HG02759 (cell line): Measurements from ENCODE around the gene DPEP2.

Experiments
- ATAC-seq: cut with Tn5 transposase; IDR thresholded peaks from one replicate; pipeline ENCODE4 v1.9.1; 2021; ENCODE audit warnings: mild to moderate bottlenecking, moderate library complexity; ENCODE audit not compliant: unreplicated experiment

DPEP2 gene

DNA sequence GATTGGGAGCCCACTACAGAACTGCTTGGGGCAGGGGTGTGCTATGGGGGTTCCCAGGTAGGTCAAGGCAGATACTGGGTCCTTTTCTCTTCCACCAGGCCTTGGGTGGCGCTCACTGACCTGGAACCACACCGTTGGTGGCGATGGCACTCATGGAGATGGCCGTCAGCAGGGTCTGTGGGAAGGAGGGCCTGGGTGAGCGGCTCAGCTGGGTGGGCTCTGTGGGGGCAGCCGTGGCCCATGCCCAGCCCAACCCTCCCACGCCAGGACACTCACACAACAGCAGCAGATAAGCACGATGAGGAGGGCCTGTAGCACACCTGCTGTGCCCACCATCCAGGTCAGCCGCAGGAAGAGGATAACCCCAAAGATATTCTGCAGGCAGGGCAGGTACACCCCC lies 41.7 kb downstream of the DPEP2 start:
- no peak for ATAC-seq

DNA sequence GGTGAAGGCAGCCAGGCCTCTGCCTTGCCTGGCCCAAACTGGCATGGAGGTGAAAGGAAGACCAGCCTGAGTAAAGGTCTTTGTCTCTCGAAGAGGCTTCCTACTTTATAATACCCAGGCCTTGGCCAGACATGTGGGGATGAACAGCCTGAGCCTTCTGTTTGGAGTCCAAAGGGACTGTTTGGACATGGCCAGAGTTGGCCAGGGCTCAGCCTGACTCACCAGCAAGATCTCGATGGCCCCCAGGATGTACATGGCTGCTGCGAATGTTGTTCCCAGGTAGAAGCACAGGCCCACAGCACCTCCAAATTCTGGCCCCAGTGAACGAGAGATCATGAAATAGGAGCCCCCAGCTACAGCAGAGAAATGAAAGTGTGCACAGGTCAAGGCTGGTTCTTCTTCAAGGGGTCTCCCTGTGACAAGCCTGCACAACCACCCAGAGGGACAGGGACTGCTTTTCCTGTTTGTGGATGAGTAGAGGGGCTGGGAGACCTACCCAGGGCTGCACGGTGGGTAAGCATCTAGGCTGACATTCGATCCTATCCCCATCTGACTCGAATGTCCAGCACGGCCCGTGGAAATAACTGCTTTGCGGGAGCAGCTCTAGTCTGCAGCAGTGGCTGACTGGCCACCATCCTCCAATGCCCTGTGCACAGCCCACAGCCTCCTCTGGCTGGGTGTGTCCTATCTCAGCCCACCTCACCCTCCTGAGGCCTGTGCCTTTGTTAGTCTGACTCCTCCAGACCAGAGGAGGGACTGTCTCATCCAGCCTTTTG lies 44.7 kb downstream of the DPEP2 start:
- ATAC-seq, result no peak

DNA sequence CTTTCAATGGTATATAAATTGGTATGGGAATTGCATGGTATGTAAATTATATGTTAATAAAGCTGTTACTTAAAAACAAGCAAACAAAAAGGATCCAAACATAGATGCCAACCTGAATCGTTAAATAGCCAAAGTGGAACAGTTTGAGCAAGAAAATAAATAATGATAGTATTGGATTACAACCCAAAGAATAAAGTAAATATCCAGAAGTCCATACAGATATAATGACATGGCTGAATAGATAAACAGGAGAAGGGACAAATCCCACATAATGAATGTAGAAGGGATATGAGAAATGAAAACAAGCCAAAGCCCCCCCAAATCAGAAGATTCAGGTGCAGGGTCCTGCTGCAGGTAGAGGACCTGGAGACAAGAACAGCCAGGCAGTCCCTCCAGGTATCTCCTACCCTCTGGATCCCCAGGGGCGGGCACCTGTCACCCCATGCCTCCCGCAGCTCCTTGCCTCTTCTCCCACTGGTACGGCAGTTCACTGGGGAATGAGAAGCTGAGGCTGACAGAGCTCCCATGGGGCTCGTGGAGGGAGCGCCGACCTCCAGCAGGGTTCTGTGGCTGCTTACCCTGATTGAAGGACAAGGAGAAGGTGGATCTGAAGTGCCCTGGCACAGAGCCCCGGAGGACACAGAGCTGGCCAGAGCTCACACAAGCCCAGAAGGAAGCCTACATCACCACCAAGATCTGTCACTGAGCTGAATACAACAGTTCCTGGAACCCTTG lies 45.5 kb downstream of the DPEP2 start:
- no peak for ATAC-seq

DNA sequence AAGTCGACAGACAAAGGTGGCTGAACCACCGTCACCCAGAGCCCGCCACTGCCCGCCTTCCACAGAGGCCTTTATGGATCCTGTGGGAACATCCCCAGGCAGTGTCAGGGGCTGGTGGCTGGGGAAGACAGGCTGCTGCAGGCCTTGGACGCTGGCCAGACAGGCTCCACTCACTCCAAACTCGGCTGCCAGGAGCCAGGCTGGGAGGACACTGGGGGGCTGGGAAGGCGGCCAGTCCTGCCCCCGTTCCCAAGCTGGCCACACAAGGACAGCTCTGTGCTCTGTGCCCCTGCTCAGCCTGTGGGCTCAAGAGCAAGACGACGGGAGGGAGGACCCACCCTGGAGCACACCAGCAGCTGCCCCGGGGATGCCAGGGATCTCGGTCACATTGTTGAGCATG lies 47.8 kb downstream of the DPEP2 start:
- no peak for ATAC-seq

DNA sequence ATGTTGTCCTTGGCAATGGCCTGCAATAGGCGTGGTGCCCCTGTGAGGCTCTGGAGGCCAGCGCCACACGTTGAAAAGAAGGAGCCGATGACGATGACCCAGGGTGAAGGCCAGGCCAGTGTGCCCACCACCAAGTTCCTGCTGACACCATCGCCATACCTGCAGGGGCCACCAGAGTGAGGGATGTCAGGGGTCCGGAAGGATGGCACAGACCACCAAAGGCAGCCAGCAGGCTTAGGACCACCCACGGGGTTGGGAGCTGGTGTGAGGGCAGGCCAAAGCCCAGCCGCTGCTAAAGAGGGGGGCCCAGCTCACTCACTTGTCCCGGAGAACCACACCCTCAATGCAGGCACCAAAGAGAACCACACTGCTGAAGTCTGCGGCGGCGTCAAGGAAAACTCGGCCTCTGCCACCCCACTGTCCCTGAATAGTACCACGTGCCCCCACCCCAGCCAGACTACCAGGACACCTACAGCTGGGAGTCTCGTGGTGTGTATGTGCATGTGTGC lies 48.9 kb downstream of the DPEP2 start:
- ATAC-seq, result no peak

DNA sequence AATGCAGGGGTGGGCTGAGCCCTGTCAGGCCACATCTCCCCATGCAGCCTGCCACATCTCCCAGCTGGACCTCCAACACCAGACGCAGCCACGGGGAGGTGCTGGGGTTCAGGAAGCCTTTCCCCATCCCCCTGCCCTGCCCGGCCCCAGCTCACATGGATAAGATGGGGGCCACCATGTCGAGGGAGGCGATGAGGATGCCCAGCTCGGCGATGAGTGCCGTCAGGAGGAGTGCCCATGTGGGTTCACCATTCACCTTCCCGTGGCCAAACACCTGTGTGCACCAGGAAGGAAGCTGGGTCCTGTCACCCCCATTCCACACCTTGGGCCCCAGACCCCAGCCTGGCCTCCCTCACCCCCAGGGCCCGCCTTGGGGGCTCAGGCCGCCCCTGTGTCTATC lies 49.6 kb downstream of the DPEP2 start:
- ATAC-seq, result no peak

DNA sequence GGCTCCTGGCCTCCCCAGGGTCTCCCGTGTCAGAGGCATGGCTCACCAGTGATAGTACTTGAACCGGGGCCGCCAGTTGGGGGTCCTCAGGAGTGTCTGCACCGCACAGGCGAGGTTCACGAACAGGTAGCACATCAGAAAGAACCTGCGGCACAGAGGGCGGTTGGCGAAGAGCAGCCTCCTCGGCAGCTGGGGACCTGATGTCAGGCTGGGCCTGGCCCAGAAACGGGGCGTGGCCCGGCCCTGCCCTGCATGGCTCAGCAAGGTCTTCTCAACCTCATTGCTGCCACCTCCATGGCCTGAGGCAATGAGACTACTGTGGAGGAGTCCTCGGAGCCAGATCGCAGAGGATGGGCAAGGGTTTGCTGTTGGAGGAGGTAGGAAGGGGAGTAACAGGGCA lies 51.3 kb downstream of the DPEP2 start:
- no peak for ATAC-seq

DNA sequence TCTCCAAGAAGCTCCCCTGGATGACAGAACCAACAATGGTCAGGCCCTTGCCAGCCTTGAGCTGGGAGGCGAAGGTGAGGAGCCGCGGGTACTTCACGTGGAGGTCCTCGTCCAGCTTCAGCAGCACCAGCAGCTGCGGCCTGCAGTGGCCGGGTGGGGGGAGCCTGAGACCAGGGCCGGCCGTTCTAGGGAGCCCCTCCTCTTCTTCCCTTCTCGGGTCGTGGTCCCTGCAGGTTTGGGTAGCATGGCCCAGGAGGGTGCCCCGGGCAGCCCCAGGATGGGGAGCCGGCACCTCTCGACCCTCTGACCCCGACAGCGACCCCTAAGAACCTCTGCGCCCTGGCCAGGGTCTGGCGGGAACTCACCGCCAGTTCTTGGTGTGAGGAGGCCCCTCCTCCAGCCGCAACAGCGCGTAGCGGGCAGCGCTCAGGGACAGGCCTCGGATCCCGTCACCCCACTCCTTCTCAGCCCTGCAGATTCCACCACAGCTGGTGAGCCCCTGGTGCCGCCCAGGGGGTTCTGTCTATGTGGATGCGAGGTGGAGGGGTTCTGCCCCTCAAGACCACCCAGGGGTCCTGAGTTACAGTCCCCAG lies 52.2 kb downstream of the DPEP2 start:
- ATAC-seq, result no peak

DNA sequence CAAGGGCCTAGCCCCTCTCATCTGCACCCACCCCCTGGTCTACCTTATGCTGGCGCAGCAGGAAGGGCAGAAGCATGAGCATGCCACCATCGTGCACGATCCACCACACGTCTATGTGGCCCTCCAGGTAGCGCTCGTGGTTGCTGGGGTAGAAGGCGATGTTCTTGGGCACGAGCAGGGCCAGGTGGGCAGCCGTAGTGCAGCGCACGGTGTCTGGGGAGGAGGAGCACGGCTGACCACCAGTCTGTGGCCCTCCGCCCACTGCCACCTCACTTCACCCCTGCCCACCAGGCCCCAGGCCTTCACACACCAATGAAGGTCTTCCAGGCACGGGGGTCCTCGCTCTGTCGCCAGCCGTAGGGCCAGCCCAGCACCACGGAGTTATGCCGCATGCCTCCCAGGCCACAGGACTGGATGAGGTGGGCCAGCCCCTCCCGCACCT lies 53.1 kb downstream of the DPEP2 start:
- ATAC-seq, result no peak

DNA sequence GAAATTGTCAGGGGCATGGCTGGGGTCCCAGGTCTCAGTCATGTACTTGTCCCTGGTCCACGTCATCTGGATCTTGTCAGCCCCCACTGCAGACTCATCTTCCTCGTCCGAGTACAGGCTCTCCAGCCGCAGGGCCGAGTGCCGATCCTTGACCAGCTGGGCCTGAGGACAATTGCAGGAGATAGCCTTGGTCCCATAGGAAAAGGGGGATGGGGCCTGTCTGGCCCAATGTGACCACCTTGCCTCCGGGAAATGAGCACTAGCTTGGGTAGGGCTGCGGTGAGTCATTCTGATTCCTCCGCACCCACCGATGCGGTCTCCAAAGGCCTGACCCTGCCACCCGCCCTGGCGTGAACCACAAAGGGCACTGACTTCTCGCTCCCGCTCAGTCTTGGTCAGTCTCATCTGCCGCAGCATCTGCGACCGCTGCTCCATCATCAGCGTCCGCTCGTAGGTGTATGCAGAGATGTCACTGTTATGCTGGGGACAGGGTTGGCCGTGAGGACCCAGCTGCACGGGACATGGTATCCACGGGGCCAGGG lies 53.8 kb downstream of the DPEP2 start:
- no peak for ATAC-seq

DNA sequence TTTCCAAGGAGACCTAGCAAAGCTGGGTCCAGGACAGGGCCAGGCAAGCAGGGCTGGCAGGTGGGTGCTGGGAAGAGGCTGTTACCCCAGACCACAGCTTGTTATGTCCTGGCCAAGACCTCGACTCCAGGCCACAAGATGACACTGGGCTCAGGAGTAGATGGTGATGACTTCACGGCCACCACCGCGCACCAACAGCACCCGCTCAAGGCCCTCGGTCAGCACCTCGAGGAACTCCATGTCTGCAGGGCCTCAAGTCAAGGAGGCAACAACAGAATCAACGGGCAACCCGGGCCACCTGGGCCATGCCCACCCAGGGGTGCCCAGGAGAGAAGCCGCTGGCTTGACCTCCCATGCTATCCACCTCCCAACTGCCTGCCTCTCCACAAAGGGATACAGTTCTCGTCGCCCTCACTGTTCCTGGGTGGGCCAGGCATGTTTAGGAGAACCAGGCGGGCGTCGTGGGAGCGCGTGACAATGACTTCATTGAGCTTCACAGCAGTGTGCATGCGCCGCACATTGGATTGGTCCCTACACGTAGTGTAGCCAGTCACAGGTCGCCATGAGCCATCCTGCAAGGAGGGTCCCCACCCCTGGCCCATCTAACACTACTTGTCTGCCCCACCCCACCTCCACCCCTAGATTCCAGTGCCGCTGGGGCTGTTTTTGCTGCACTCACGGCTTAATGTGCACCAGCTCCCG lies 54.4 kb downstream of the DPEP2 start:
- ATAC-seq, result no peak

DNA sequence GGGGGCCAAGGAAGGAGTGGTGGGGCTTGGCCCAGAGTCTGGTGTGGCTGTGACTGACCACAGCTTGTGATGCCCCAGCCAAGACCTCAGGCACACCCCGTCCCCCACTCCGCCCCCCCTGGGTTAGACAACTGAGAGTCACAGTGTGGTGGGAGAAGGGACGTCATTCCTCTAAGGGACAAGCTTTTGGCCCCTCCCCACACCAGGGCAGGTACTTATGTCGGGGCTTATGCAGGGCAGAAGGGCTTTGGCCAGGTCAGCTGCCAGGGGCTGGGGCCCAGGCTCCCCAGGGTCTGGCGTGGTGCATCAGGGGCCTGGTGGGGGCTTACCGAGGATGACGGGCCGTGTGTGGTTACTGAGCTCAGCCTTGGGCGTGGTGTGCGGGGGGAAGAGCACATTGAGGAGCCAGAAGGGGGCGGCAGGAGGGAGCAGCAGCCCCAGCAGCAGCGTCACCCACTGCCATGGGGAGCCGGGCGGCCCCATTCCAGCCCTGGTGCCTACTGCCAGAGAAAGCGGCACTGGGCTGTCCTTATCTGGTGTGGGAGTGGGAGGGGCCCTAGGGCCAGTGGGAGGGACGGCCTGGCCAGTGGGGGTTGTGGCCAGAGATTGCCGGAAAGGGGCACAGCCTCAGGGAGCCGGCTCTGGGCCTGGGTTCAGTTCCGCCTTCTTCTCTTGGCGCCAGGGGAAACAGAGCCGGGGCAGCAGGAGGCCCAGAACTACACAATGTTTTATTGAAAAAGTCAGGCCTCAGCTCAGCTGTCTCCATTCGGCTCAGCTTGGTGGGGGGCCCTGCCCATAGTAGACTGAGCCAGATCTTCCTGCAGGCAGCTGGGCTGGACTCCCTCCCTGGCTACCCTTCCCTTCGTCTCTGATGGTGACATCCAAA lies 55.4 kb downstream of the DPEP2 start, which contains the start of gene LCAT:
LCAT (minus strand) TSS at position 502 of the 886 bp plus-strand sequence; CDS start at position 483, 19 bp downstream.
- no peak for ATAC-seq

DNA sequence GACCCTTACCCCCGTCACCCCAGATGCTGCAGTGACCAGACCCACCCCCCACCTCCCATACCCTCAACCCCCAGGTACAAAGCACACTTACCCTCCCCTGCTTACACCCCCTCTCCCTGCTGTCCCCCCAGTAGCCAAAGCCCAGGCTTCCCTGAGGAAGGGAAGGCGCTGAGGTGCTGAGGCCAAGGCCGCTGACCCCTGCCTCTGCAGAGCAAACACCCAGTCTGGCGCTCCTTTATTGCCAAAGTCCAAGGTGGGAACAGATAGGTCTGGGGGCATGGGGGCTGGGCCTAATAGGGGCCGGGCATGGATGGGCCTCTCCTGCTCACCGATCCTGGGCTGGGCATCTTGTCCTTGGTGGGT lies 56.0 kb downstream of the DPEP2 start:
- no peak for ATAC-seq

DNA sequence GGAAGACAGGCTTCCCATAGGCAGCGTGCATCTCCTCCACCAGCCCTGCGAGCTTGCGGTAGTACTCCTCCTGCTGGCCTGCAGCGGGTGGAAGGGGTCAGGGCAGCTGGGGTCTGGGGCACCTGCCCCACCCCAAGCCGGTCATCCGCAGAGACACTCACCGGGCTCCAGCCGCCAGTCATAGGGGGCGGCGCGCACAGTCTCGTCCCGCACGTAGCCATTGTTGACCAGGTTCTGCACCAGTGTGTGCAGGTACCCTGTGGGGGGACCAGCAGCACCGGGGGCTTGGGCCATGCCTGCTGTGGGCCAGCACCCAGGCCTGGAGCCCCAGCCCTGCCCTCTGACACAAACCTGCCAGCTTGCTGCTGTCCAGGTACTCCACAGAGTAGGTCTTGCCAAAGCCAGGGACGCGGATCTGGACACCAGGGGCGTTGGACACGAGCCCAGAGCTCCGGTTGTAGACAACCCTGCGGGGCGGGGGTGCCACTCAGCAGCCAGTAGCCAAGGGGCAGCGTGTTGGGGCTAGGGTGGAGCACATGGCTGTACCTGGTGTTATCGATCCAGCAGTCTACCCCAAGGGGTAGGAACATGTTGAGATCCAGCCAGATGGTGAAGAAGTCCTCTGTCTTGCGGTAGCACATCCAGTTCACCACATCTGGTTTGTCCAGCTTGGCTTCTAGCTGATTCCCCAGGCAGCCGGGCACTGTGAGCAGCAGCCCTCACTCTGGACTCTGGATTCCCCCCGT lies 56.6 kb downstream of the DPEP2 start:
- ATAC-seq, result no peak

DNA sequence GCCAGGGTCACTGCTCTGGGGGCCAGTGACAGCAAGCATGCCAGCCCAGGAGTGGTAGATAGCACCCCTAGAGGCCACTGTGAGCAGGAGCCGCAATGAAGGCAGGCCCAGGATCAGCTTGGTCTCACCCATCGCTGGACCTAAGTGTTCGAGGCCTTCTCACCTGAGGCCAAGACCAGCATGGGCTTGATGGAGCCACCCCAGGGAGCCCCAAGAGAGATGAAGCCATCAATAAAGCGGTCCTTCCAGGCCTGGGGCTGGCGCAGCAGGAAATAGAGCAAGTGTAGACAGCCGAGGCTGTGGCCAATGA lies 57.1 kb downstream of the DPEP2 start:
- ATAC-seq, result no peak

DNA sequence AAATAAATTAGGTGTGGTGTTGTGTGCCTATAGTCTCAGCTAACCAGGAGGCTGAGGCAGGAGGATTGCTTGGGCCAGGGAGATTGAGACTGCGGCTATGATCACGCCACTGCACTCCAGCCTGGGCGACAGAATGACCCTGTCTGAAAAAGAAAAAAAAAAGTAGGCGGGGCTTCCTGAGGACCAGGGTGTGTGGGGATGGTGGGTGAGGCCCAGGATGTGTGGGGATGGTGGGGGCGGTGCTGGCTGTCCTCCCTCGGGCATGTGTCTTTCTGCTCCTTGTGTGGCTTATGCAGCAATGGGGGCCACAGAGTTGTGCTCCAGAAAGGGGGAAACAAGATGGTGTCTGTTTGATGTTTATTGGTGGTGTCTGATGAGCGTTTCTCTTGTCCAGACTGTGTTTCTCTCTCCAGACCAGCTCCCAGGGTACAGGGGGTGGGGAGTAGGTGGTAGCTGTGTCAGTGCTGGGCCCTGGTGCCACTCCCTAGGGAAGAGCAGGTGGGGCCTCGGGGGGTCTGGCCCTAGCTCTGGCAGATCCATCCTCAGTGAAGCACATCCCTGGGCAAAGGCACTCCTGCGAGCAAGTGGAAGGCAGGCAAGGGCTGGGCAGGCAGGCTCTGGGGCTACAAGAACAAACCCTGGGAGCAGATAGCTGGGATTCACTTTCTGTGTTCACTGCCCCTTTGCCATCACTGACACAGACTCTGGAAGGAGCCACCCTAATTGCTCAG lies 57.6 kb downstream of the DPEP2 start:
- no peak for ATAC-seq

DNA sequence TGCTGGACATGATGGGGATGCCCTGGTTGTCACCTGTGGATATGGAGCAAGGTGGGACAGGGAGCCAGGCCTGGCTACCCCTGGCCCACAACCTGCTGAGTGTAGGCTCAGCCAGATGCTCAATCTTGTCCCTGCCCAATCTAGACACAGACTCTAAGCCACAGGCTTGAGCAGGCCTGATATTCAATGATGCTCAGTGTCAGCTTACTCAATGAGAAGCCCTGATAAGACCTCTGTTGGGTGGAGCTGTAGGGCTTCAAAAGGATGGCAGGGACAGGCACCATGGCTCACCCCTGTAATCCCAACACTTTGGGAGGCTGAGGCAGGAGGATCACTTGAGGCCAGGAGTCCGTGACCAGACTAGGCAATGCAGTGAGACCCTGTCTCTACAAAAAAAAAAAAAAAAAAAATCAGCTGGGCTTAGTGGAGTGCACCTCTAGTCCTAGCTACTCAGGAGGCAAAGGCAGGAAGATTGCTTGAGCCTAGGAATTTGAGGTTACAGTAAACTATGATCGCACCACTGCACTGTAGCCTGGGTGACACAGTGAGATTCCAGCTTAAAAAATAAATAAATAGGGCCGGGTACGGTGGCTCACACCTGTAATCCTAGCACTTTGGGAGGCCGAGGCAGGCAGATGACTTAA lies 58.7 kb downstream of the DPEP2 start:
- no peak for ATAC-seq
